Measurements from ENCODE around the gene PSMD2. TPM values are rescaled to one million over a fixed set of nuclear protein-coding genes. Genes with fewer than 3 reads are reported as not detected.

Gene PSMD2
- polyA plus RNA-seq, 3 donors = 138 to 186 (median 167) TPM

DNA sequence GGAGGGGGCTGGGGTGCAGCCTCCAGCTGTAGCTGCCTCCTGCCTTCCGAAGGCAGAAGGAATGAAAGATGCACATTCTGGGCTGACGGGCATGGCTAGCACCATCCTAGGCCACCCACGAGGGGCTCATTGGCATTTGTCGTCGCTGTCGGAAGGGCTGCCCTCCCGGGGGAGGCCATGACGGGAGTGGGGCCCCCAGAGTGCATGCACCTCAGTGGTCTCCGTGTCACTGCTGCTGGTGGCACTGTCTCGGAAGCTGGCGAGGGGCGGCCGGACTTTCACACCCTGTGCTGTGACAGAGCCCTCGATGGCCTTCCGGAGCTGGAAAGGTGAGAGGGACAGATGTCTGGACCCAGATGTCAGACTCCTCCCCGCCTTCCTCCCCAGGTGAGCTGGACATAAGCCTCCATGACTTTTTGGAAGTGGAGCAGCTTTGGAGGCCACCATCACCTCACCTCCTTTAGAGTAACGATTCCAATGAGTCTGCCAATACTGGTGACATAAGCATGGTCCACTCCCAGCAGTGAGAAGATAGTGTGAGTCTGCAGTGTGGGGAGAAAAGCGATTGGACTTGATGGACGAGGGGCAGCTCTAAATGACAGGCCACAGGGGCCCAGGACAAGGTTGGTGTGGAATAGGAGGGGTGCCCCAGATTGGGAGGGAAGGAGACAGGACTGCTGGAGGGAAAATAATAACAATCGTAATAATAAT is 47.6 kb downstream of the PSMD2 start:
- peaks cover 27 to 39% of the 10 kb centered on the region in 2 donors for H3K36me3 ChIP-seq (replicated peaks in 1 of 2; ENCODE audit: control insufficient read depth in 1 of 2, insufficient read depth in 2 of 2, low read length in 2 of 2)
- TF ChIP-seq, protein P1, sequence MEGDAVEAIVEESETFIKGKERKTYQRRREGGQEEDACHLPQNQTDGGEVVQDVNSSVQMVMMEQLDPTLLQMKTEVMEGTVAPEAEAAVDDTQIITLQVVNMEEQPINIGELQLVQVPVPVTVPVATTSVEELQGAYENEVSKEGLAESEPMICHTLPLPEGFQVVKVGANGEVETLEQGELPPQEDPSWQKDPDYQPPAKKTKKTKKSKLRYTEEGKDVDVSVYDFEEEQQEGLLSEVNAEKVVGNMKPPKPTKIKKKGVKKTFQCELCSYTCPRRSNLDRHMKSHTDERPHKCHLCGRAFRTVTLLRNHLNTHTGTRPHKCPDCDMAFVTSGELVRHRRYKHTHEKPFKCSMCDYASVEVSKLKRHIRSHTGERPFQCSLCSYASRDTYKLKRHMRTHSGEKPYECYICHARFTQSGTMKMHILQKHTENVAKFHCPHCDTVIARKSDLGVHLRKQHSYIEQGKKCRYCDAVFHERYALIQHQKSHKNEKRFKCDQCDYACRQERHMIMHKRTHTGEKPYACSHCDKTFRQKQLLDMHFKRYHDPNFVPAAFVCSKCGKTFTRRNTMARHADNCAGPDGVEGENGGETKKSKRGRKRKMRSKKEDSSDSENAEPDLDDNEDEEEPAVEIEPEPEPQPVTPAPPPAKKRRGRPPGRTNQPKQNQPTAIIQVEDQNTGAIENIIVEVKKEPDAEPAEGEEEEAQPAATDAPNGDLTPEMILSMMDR (IDR thresholded peaks at IDR 0.05) = no peak
- H2AFZ ChIP-seq (ENCODE audit: insufficient read depth, low read depth, low read length, poor library complexity, severe bottlenecking) = no peak overlapping the region
- Mint-ChIP-seq H3K27ac (no peak overlapping the region), H3K4me1 (peaks cover 6% of the 10 kb centered on the region), H3K9me3 (peaks cover 0 to 1% (median 0%) of the 10 kb centered on the region in 7 donors), H3K36me3 (peaks cover 35 to 50% of the 10 kb centered on the region in 2 donors), H3K27me3 (ENCODE audit: low read depth in 3 of 3) (peaks cover 0 to 1% (median under 1%) of the 10 kb centered on the region in 3 donors), H3K4me3 (no peak overlapping the region)
- WGBS (ENCODE audit: insufficient coverage) = 96% methylated on average over 15 of the region's 20 CpGs
- intact Hi-C loops (cut with micrococcal nuclease) = no loop called here
- H3K4me1 ChIP-seq (ENCODE audit: control insufficient read depth in 1 of 2, insufficient read depth in 2 of 2, low read length in 2 of 2) = no peaks in the 10 kb centered on the region
- no peaks in the 10 kb centered on the region for H3K79me2 ChIP-seq (ENCODE audit: insufficient read depth, low read length)
- H3K4me2 ChIP-seq (replicated peaks; ENCODE audit: extremely low read depth, low read length, poor library complexity, severe bottlenecking) = no peak overlapping the region
- no peaks in the 10 kb centered on the region for H3K9me3 ChIP-seq (replicated peaks in 1 of 2; ENCODE audit: control insufficient read depth in 1 of 2, insufficient read depth in 1 of 2, low read length in 2 of 2)
- no peaks in the 10 kb centered on the region for H4K20me1 ChIP-seq (ENCODE audit: insufficient read depth, low read length)
- no peak overlapping the region for H3K27ac ChIP-seq (ENCODE audit: low read depth in 1 of 2, low read length in 2 of 2)
- H3K27me3 ChIP-seq (ENCODE audit: control insufficient read depth in 2 of 2, insufficient read depth in 2 of 2, low read length in 2 of 2) = no peaks in the 10 kb centered on the region
- H3K4me3 ChIP-seq (replicated peaks in 1 of 3; ENCODE audit: low read depth in 2 of 3, low read length in 3 of 3) = no peak overlapping the region
- H3K9ac ChIP-seq (ENCODE audit: insufficient read depth, low read length, poor library complexity, severe bottlenecking) = no peak overlapping the region
- DNase-seq = no peak

DNA sequence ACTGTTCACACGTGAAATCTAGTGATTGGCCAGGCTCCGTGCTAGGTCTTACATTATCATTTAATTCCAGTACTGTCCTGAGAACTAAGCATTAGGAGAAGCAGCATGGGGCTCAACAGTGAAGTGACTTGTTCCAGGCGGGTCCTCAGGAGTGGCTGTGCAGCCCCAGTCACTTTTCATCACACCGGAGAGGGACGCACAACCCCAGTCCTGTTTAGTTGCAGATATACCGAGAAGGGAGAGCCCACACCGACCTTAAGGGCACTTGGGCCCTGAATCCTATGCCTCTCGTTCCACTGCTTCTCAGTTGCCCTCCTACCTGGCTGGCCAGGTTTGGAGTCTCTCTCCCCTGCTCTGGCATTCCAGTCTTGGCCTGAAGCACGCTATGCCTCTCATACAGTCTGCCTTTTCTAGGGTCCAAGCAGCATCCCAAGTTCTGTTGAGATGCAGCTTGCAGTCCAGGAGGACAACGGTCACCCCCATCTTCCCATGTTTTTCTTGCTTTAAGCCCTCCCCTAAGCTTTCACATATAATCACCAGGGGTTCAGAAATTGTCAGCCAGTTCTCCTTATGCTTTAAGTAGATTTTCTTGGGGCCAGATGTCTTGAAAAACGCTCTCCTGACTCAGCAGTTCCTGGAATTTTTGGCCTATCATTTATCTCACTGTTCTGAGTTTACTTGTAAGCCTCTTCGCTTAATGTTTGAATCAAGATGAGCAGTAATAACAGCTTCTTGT is 48.4 kb downstream of the PSMD2 start:
- intact Hi-C loops (cut with micrococcal nuclease) = no loop called here
- 79% methylated on average over 7 of the region's 12 CpGs for WGBS (ENCODE audit: insufficient coverage)

More for the DNA sequence above, 48.4 kb downstream of the PSMD2 start:
- Histone ChIP-seq H3K27me3 (ENCODE audit: control insufficient read depth in 2 of 2, insufficient read depth in 2 of 2, low read length in 2 of 2) (no peaks in the 10 kb centered on the region), H3K36me3 (replicated peaks in 1 of 2; ENCODE audit: control insufficient read depth in 1 of 2, insufficient read depth in 2 of 2, low read length in 2 of 2) (peaks cover 21 to 31% of the 10 kb centered on the region in 2 donors), H4K20me1 (ENCODE audit: insufficient read depth, low read length) (no peaks in the 10 kb centered on the region), H3K79me2 (ENCODE audit: insufficient read depth, low read length) (no peaks in the 10 kb centered on the region), H3K9me3 (replicated peaks in 1 of 2; ENCODE audit: control insufficient read depth in 1 of 2, insufficient read depth in 1 of 2, low read length in 2 of 2) (no peaks in the 10 kb centered on the region), H3K27ac (ENCODE audit: low read depth in 1 of 2, low read length in 2 of 2) (no peak overlapping the region), H3K4me2 (replicated peaks; ENCODE audit: extremely low read depth, low read length, poor library complexity, severe bottlenecking) (no peak overlapping the region), H3K9ac (ENCODE audit: insufficient read depth, low read length, poor library complexity, severe bottlenecking) (no peak overlapping the region), H3K4me1 (ENCODE audit: control insufficient read depth in 1 of 2, insufficient read depth in 2 of 2, low read length in 2 of 2) (no peaks in the 10 kb centered on the region), H3K4me3 (replicated peaks in 1 of 3; ENCODE audit: low read depth in 2 of 3, low read length in 3 of 3) (no peak overlapping the region), H2AFZ (ENCODE audit: insufficient read depth, low read depth, low read length, poor library complexity, severe bottlenecking) (no peak overlapping the region)
- Mint-ChIP-seq H3K4me1 (peaks cover 6% of the 10 kb centered on the region), H3K27me3 (ENCODE audit: low read depth in 3 of 3) (peaks cover 0 to 3% (median 1%) of the 10 kb centered on the region in 3 donors), H3K36me3 (peaks cover 29 to 42% of the 10 kb centered on the region in 2 donors), H3K27ac (no peak overlapping the region), H3K4me3 (no peak overlapping the region), H3K9me3 (peaks cover 0 to 1% (median 0%) of the 10 kb centered on the region in 7 donors)
- DNase-seq = no peak
- TF ChIP-seq, protein P1 (IDR thresholded peaks at IDR 0.05) = no peak
